ENCODE data around the gene KRTAP22-2. TPM values are rescaled to one million over a fixed set of nuclear protein-coding genes. Genes with fewer than 3 reads are reported as not detected.

KRTAP22-2 gene
- total and polyA plus RNA-seq, 8 donors = not detected

DNA sequence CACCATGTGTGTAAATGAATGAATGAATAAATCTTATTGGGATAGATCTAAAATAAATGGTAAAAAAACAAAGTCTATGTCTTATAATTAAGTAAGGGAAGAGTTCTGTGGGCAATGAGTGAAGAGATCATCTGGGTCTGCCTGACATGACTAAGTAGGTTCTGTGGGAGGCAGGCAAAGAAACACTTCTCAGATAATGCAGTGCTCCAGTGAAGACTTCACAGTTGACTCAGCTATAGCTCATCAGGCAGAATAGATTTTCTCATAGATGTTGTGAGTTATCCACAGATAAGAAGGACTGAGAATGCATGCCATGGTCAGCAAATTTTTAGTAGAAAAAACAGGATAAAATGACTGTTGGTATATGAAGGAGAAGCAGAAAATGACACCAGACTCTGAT is 12.4 kb downstream of the KRTAP22-2 start:
- no peaks in the 10 kb centered on the region for H3K4me1 ChIP-seq
- DNase-seq (no peak), ATAC-seq (no peak), FAIRE-seq (no peak)
- no peaks in the 10 kb centered on the region for H3K9me3 ChIP-seq
- H3K4me3 ChIP-seq = no peak overlapping the region
- intact Hi-C loops (cut with DNase I) = no loop called here
- no peaks in the 10 kb centered on the region for H3K36me3 ChIP-seq
- no peaks in the 10 kb centered on the region for H3K27me3 ChIP-seq
- H3K27ac ChIP-seq = no peak overlapping the region
- TF ChIP-seq, protein P1, sequence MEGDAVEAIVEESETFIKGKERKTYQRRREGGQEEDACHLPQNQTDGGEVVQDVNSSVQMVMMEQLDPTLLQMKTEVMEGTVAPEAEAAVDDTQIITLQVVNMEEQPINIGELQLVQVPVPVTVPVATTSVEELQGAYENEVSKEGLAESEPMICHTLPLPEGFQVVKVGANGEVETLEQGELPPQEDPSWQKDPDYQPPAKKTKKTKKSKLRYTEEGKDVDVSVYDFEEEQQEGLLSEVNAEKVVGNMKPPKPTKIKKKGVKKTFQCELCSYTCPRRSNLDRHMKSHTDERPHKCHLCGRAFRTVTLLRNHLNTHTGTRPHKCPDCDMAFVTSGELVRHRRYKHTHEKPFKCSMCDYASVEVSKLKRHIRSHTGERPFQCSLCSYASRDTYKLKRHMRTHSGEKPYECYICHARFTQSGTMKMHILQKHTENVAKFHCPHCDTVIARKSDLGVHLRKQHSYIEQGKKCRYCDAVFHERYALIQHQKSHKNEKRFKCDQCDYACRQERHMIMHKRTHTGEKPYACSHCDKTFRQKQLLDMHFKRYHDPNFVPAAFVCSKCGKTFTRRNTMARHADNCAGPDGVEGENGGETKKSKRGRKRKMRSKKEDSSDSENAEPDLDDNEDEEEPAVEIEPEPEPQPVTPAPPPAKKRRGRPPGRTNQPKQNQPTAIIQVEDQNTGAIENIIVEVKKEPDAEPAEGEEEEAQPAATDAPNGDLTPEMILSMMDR (IDR thresholded peaks at IDR 0.05) = no peak

DNA sequence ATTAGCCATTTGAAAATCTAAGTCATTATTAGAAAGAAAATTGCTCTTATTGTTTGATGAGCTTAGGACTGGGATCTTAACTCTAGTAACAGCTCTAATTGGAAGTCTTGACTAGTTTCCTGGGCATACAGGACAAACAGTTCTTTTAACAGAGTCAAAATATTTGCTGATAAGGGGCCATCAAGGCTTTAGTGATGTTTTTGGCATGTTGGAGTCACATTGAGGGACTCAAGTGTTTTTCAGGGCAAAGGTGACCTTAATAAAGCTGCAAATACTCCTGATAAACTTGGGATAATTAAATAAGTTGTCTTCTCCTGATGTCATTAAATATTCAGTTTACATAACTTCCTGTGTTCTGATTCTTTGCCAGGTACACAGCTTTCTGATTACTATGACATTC is 22.6 kb downstream of the KRTAP22-2 start:
- H3K4me3 ChIP-seq = no peak overlapping the region
- ATAC-seq (no peak), FAIRE-seq (no peak), DNase-seq (no peak)
- no peak overlapping the region for H3K27ac ChIP-seq
- H3K27me3 ChIP-seq = no peaks in the 10 kb centered on the region
- no peaks in the 10 kb centered on the region for H3K4me1 ChIP-seq
- H3K9me3 ChIP-seq = no peaks in the 10 kb centered on the region
- H3K36me3 ChIP-seq = no peaks in the 10 kb centered on the region
- TF ChIP-seq, protein P1 (IDR thresholded peaks at IDR 0.05) = no peak
- intact Hi-C loops (cut with DNase I) = no loop called here

DNA sequence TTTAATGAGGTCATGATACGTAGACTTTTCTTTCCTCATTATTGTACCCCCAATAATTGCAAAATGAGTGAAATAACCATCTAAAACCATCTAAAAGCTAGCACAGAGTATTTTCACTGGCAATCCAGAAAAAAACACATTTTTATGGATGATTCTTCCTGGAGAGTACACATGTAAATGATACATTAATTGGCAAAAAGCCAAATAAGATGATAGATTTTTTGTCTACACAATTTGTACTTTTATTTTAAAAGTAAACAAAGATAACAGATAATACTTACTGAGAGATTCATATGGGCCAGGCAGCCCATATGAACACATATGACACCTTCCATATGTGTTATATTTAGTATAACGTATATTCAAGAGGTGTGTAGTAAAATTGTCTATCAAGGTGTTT is 26.6 kb downstream of the KRTAP22-2 start:
- TF ChIP-seq, protein P1 (IDR thresholded peaks at IDR 0.05) = no peak
- 76 to 85% methylated on average over 2 of the region's 2 CpGs for WGBS, 2 donors
- DNase-seq (no peak), FAIRE-seq (no peak), ATAC-seq (no peak)
- H3K9me3 ChIP-seq = no peaks in the 10 kb centered on the region
- intact Hi-C loops (cut with DNase I) = no loop called here
- no peak overlapping the region for H3K27ac ChIP-seq
- no peaks in the 10 kb centered on the region for H3K27me3 ChIP-seq
- H3K4me3 ChIP-seq = no peak overlapping the region
- no peaks in the 10 kb centered on the region for H3K4me1 ChIP-seq
- H3K36me3 ChIP-seq = no peaks in the 10 kb centered on the region

DNA sequence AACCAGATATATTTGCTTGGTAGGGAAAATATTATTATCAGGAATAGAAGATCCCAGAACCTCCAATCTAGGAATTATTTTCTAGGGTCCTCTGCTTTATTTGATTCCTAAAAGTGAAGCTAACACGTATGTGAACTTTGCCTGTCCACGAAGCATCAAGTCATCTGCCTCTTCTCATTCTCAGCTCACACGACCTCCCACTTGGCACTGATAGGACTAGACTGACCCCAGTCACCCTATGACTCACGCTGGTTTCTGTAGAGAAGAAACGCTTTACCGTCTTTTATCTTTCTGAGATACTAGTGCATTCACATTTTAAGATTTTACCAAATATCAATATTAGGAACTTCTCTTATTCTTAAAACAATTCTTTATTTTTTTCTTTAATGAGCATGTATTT is 27.1 kb downstream of the KRTAP22-2 start:
- no peak overlapping the region for H3K4me3 ChIP-seq
- FAIRE-seq = no peak
- no peaks in the 10 kb centered on the region for H3K4me1 ChIP-seq
- TF ChIP-seq, protein P1 (IDR thresholded peaks at IDR 0.05) = no peak
- H3K9me3 ChIP-seq = no peaks in the 10 kb centered on the region
- no peak for ATAC-seq
- no peak overlapping the region for H3K27ac ChIP-seq
- H3K36me3 ChIP-seq = no peaks in the 10 kb centered on the region
- intact Hi-C loops (cut with DNase I) = no loop called here
- no peaks in the 10 kb centered on the region for H3K27me3 ChIP-seq
- DNase-seq = no peak
- WGBS, 2 donors = 52 to 63% methylated on average over 6 of the region's 6 CpGs

DNA sequence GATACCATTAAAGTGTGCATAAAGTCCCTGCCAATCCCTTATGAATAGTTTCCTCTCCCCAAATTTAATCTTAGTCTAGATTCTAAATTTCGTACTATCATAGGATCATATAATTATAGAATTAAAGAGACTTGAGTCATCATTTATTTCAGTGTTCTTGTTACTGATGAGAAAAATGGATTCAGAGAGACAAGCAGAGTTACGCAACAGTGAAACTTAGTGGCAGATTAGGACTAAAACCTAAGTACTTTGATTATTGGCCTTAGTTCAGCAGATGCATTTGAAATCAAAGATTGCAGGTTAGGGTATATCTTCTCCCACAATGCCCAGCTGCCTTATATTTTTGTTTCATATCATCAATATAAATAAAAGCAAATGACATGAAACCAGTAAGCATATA is 28.2 kb downstream of the KRTAP22-2 start:
- no peak overlapping the region for H3K27ac ChIP-seq
- no peaks in the 10 kb centered on the region for H3K36me3 ChIP-seq
- H3K27me3 ChIP-seq = no peaks in the 10 kb centered on the region
- no peak overlapping the region for H3K4me3 ChIP-seq
- 74 to 86% methylated on average over 2 of the region's 2 CpGs for WGBS, 2 donors
- no peaks in the 10 kb centered on the region for H3K9me3 ChIP-seq
- H3K4me1 ChIP-seq = no peaks in the 10 kb centered on the region
- intact Hi-C loops (cut with DNase I) = no loop called here
- FAIRE-seq = no peak
- ATAC-seq = no peak
- no peak for DNase-seq
- TF ChIP-seq, protein P1 (IDR thresholded peaks at IDR 0.05) = no peak
